GM19025 (cell line): ENCODE measurements around the gene CREBL2.

Experiments
- ATAC-seq: cut with Tn5 transposase; IDR thresholded peaks from one replicate; pipeline ENCODE4 v1.9.1; 2021; ENCODE audit warnings: mild to moderate bottlenecking, low read depth, moderate library complexity; ENCODE audit not compliant: unreplicated experiment

Gene CREBL2

GRCh38 chr12:12669020-12669419 lies 57.3 kb downstream of the CREBL2 start:
- no peak for ATAC-seq

DNA sequence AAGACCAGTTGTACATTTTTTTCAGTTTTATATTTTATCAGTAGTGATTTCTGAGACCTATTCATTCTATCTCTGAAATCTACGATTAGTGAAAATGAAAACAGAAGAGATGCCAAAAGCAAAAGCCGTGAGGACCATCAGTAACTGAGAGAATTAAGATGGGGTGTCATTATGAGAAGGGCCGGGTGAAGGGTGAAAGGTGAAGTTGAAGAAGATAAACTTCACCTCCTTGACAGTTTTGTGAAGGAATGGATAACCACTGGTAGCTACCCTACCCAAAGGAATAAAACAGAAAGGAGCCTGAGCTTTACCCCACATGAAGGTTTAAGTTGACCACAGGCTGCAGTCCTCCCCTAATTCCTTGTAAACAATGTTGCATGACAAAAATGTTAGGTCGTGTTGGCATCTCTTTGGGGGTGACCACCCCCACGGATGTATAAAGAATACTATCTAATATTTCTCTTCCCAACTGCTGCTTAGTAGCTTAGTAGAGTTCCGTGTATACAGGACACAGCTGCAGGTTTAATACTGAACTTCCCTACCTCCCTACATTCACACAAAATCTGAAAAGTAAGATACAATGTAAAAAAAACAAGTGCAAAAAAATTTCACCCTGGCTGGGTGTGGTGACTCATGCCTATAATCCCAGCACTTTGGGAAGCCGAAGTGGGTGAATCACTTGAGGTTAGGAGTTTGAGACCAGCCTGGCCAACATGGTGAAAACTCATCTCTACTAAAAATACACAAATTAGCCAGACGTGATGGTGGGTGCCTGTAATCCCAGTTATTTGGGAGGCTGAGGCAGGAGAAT lies 60.4 kb downstream of the CREBL2 start:
- ATAC-seq, result no peak

GRCh38 chr12:12673296-12673695 lies 61.6 kb downstream of the CREBL2 start:
- peak; percentile 73 for ATAC-seq

GRCh38 chr12:12676605-12677004 lies 64.9 kb downstream of the CREBL2 start:
- no peak for ATAC-seq

DNA sequence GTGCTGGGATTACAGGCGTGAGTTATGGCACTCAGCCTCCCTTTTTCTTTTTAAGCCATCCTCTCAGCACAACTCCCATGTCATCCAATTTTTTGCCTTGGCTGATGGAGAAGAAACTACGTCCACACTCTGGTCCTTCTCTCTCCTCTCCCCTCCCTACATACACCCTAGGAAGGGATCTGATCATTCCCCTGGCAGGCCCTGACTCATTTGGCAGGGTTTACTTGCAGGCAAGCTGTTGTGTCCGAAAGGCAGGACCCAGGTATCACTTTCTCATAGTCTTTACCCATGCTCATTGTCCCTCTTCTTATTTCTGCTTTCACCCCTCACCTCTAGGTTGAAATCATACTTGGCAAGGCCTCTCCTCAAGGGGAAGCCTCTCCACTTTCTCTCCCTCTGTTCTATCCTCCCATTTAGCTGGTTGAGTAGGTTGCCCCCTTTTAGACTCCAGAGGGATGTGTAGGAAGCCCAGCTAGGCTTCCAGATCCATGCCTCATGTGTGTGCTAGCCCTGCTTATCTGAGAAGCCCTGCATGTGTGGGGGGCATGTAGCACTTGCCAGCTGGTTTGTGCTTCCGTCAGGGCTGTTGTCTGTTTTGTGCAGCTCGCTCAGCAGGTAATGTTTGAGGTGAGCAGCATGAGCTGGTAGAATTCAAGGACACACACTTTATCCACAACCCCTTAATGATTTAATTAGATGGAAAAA lies 69.5 kb downstream of the CREBL2 start:
- no peak for ATAC-seq

GRCh38 chr12:12682284-12682683 lies 70.6 kb downstream of the CREBL2 start:
- no peak for ATAC-seq

GRCh38 chr12:12683136-12683697 lies 71.5 kb downstream of the CREBL2 start:
- ATAC-seq, result no peak

GRCh38 chr12:12683725-12684124 lies 72.0 kb downstream of the CREBL2 start:
- no peak for ATAC-seq

DNA sequence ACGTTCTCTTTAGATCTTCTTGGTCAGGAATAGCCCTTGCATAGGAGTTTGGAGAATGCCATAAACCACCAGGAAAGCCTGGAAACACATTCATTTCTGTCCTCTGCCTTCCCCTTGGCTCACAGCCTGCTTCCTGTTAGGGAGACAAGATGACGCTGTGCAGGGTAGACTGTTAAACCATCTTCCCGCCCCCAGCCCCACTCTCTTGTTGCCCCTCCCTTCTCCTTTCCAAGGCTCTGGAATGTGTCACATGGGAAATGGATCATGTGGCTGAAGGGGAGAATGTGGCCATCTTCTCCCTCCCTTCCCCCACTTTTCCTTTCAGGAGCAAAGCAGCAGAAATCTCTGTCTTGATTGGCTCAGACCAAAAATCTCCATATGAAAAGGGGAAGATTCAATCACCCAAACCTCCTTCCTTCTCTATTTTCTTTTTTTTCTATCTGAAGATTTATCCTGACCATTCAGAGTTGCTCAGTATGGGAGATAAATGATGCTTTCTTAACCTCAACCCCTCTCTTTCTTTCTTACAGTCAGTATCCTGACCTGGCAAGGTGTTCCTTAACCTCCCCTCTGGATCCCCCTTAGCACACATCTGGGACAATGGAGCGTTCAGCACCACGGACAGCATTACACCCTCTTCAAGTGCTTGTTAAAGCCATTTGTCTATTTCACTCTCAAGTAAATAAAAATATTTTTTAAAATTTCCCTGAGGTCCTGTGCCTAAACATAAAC lies 72.9 kb downstream of the CREBL2 start:
- ATAC-seq, result no peak

DNA sequence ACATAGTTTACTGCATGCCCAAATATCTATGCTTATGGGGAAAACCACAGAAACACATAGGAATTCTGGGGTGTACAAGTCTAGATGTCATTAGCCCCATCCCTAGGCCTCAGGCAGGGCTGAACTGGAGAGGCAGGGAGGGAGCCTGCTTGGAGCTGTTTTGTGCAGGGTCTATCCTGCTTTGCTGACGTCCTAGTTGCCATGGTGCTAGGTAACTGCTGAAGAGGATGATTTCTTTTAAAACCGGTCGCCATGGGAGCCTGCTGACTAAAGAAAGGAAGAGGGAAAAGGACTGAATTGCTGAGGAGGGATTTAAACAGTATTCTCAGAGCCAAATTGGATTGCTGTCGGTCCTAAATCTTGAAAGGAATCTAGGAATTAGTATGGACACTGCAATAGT lies 73.6 kb downstream of the CREBL2 start:
- no peak for ATAC-seq

- ATAC-seq, result no peak
These were observed 74.8 kb downstream of the CREBL2 start for GRCh38 chr12:12686472-12686871.

GRCh38 chr12:12686925-12687324 lies 75.2 kb downstream of the CREBL2 start:
- no peak for ATAC-seq

- no peak for ATAC-seq
These were observed 78.1 kb downstream of the CREBL2 start for GRCh38 chr12:12689647-12690300.

GRCh38 chr12:12691549-12691948 lies 79.9 kb downstream of the CREBL2 start:
- no peak for ATAC-seq

- no peak for ATAC-seq
These were observed 81.5 kb downstream of the CREBL2 start for GRCh38 chr12:12693111-12693671.
